Femur (tissue), 1 donor: ENCODE results near the gene WFDC11.

Experiments used
- DNase-seq: peaks from one replicate; pipeline ENCODE4 v3.0.0-alpha.2; 2017

WFDC11 gene

GRCh38 chr20:45621593-45621992, 48.4 kb downstream of the WFDC11 start:
- no peak for DNase-seq

- DNase-seq, result no peak
Measured at GRCh38 chr20:45617591-45617990, 52.4 kb downstream of the WFDC11 start.

GRCh38 chr20:45612314-45612713, 57.7 kb downstream of the WFDC11 start:
- DNase-seq, result no peak

- no peak for DNase-seq
Measured at GRCh38 chr20:45611054-45611453, 59.0 kb downstream of the WFDC11 start.

GRCh38 chr20:45607810-45608209, 62.2 kb downstream of the WFDC11 start:
- no peak for DNase-seq
